HEK293 (cell line): ENCODE results near the gene PIK3R1.

Experiments used
- CTCF ChIA-PET: fragments of 350-600 bp; formaldehyde crosslinking; extraction: SDS; loops from one replicate; lab custom pipeline; 2021; ENCODE audit warnings: antibody characterized with exemption; lab: Yijun Ruan, JAX
- POLR2A ChIA-PET: fragments of 300-600 bp; formaldehyde crosslinking; extraction: SDS; loops from one replicate; lab custom pipeline; 2020; ENCODE audit warnings: antibody characterized with exemption, inconsistent platforms; lab: Yijun Ruan, JAX
- H3K27ac ChIP-seq: fragments of 200-500 bp; sonication (Bioruptor generic); 2 replicates; pipeline ENCODE4 v1.5.1; 2014; ENCODE audit warnings: low read depth, low read length, control low read depth, inconsistent platforms; ENCODE audit errors: extremely low read depth
- H3K36me3 ChIP-seq, 2 experiments: fragments of 200-500 bp in 1 of 2; sonication (Bioruptor generic) in 1 of 2; 1 replicate in 1 of 2; 2 replicates in 1 of 2; pipeline ENCODE4 v1.5.1; 2014 to 2017; ENCODE audit warnings: inconsistent platforms in 2 of 2, low read length in 2 of 2; ENCODE audit not compliant: control insufficient read depth in 2 of 2, insufficient read depth in 1 of 2
- H3K4me1 ChIP-seq: fragments of 200-500 bp; sonication (Bioruptor generic); 2 replicates; pipeline ENCODE4 v1.5.1; 2014; ENCODE audit warnings: mild to moderate bottlenecking, low read length, inconsistent platforms; ENCODE audit not compliant: control insufficient read depth, insufficient read depth
- H3K4me3 ChIP-seq: 2 replicates; pipeline ENCODE4 v1.5.1; 2011; ENCODE audit warnings: low read depth, mild to moderate bottlenecking, control low read depth, low read length, moderate library complexity
- H3K9me3 ChIP-seq: fragments of 200-500 bp; sonication (Bioruptor generic); 2 replicates; pipeline ENCODE4 v1.5.1; 2014; ENCODE audit warnings: low read depth, low read length, inconsistent platforms; ENCODE audit not compliant: control insufficient read depth, insufficient read depth
- AEBP2 ChIP-seq: fragments of 450-650 bp; formaldehyde crosslinking; IDR thresholded peaks from 2 replicates; pipeline ENCODE4 v1.5.1; 2016; ENCODE audit warnings: missing biosample characterization, missing genetic modification characterization, borderline replicate concordance
- GLI2 ChIP-seq: fragments of 450-650 bp; formaldehyde crosslinking; IDR thresholded peaks from 2 replicates; pipeline ENCODE4; 2017; ENCODE audit warnings: missing biosample characterization, missing genetic modification characterization, low read depth, borderline replicate concordance
- HOXC10 ChIP-seq: sonication (generic); formaldehyde crosslinking; IDR thresholded peaks from 2 replicates; pipeline ENCODE4 v1.8.1; 2023; ENCODE audit warnings: mild to moderate bottlenecking, missing genetic modification reagents
- IKZF3 ChIP-seq: fragments of 450-650 bp; IDR thresholded peaks from 2 replicates; pipeline ENCODE4 v1.5.0; 2018; ENCODE audit warnings: missing biosample characterization, mild to moderate bottlenecking, missing genetic modification characterization, moderate library complexity
- PRDM1 ChIP-seq: fragments of 450-650 bp; formaldehyde crosslinking; IDR thresholded peaks from 2 replicates; pipeline ENCODE4; 2016; ENCODE audit warnings: missing biosample characterization, missing genetic modification characterization
- PRDM6 ChIP-seq: fragments of 450-650 bp; formaldehyde crosslinking; IDR thresholded peaks from 2 replicates; pipeline ENCODE4 v1.5.1; 2017; ENCODE audit warnings: missing biosample characterization, missing genetic modification characterization
- SCRT1 ChIP-seq: fragments of 450-650 bp; formaldehyde crosslinking; IDR thresholded peaks from 2 replicates; pipeline ENCODE4 v1.5.1; 2016; ENCODE audit warnings: missing biosample characterization, missing genetic modification characterization, borderline replicate concordance
- ZBTB48 ChIP-seq: fragments of 450-650 bp; formaldehyde crosslinking; IDR thresholded peaks from 2 replicates; pipeline ENCODE4 v1.5.1; 2016; ENCODE audit warnings: missing biosample characterization, missing genetic modification characterization
- ZBTB49 ChIP-seq: fragments of 450-650 bp; formaldehyde crosslinking; IDR thresholded peaks from 2 replicates; pipeline ENCODE4 v1.5.1; 2016; ENCODE audit warnings: missing biosample characterization, missing genetic modification characterization, low read depth
- ZFP41 ChIP-seq: fragments of 450-650 bp; formaldehyde crosslinking; IDR thresholded peaks from 2 replicates; pipeline ENCODE4 v1.5.1; 2016; ENCODE audit warnings: missing biosample characterization, missing genetic modification characterization, borderline replicate concordance
- ZNF140 ChIP-seq: fragments of 450-650 bp; formaldehyde crosslinking; IDR thresholded peaks from 2 replicates; pipeline ENCODE4 v1.5.1; 2016; ENCODE audit warnings: missing biosample characterization, missing genetic modification characterization
- ZNF175 ChIP-seq: fragments of 450-650 bp; formaldehyde crosslinking; IDR thresholded peaks from 2 replicates; pipeline ENCODE4 v1.5.1; 2016; ENCODE audit warnings: missing biosample characterization, missing genetic modification characterization
- ZNF19 ChIP-seq: fragments of 450-650 bp; formaldehyde crosslinking; IDR thresholded peaks from 2 replicates; pipeline ENCODE4; 2016; ENCODE audit warnings: missing biosample characterization, missing genetic modification characterization, low read depth
- ZNF24 ChIP-seq: fragments of 450-650 bp; formaldehyde crosslinking; IDR thresholded peaks from 2 replicates; pipeline ENCODE4 v1.5.1; 2016; ENCODE audit warnings: missing biosample characterization, missing genetic modification characterization
- ZNF311 ChIP-seq: fragments of 450-650 bp; formaldehyde crosslinking; IDR thresholded peaks from 2 replicates; pipeline ENCODE4 v1.5.1; 2017; ENCODE audit warnings: missing biosample characterization, missing genetic modification characterization, borderline replicate concordance
- ZNF354C ChIP-seq: fragments of 450-650 bp; formaldehyde crosslinking; IDR thresholded peaks from 2 replicates; pipeline ENCODE4 v1.5.1; 2016; ENCODE audit warnings: missing biosample characterization, missing genetic modification characterization, low read depth, borderline replicate concordance
- ZNF530 ChIP-seq: fragments of 450-650 bp; formaldehyde crosslinking; IDR thresholded peaks from 2 replicates; pipeline ENCODE4 v1.5.1; 2016; ENCODE audit warnings: low read depth, missing biosample characterization, missing genetic modification characterization
- ZNF585B ChIP-seq: fragments of 450-650 bp; formaldehyde crosslinking; IDR thresholded peaks from 2 replicates; pipeline ENCODE4 v1.5.1; 2016; ENCODE audit warnings: missing biosample characterization, missing genetic modification characterization
- ZNF701 ChIP-seq: fragments of 450-650 bp; formaldehyde crosslinking; IDR thresholded peaks from 2 replicates; pipeline ENCODE4 v1.5.1; 2016; ENCODE audit warnings: missing biosample characterization, missing genetic modification characterization
- ZNF747 ChIP-seq: fragments of 450-650 bp; formaldehyde crosslinking; IDR thresholded peaks from 2 replicates; pipeline ENCODE4 v1.5.1; 2016; ENCODE audit warnings: missing biosample characterization, missing genetic modification characterization
- TF ChIP-seq, protein P1 (sequence below): fragments of 450-650 bp; formaldehyde crosslinking; IDR thresholded peaks from 2 replicates; pipeline ENCODE4 v1.5.1; 2016; ENCODE audit warnings: missing biosample characterization, missing genetic modification characterization
- TF ChIP-seq, protein P2 (sequence below): fragments of 450-650 bp; formaldehyde crosslinking; IDR thresholded peaks from 2 replicates; pipeline ENCODE4 v1.5.1; 2017; ENCODE audit warnings: missing biosample characterization, missing genetic modification characterization

Gene PIK3R1

GRCh38 chr5:68274847-68275651, 59.5 kb downstream of the PIK3R1 start (continued):
- TF ChIP-seq ZNF585B (no peak), ZNF311 (tag by site-specific recombination) (no peak), GLI2 (tag by site-specific recombination) (no peak), PRDM6 (no peak)

DNA sequence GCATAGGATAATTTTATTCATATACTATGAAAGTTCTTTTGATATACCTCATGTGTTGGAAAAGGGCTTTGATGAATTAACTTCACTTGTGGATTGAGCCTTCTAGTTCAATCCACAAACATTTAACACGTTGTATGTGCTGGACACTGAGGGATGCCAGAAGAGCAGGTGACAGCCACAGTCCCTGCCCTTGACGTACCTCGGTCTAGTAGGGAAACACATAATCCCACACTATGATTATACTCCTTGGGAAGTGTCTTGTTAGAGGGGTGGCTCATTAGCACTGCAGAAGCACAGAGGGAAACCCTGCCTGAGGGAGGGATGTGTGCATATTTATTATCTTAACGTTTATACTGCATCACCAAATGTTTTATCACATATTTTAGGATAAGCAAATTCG, 61.2 kb downstream of the PIK3R1 start:
- H3K4me1 ChIP-seq: no peaks in the 10 kb centered on the region
- TF ChIP-seq PRDM1 (tag by site-specific recombination) (no peak), ZNF140 (tag by site-specific recombination) (no peak), ZNF701 (tag by site-specific recombination) (no peak), ZBTB48 (tag by site-specific recombination) (no peak), ZNF530 (no peak), SCRT1 (tag by site-specific recombination) (no peak)
- TF ChIP-seq, protein P1, sequence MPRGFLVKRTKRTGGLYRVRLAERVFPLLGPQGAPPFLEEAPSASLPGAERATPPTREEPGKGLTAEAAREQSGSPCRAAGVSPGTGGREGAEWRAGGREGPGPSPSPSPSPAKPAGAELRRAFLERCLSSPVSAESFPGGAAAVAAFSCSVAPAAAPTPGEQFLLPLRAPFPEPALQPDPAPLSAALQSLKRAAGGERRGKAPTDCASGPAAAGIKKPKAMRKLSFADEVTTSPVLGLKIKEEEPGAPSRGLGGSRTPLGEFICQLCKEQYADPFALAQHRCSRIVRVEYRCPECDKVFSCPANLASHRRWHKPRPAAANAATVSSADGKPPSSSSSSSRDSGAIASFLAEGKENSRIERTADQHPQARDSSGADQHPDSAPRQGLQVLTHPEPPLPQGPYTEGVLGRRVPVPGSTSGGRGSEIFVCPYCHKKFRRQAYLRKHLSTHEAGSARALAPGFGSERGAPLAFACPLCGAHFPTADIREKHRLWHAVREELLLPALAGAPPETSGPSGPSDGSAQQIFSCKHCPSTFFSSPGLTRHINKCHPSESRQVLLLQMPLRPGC (tag by site-specific recombination): no peak
- peaks cover 9 to 62% of the 10 kb centered on the region in 2 experiments; a peak in 2 of 3 replicates for H3K36me3 ChIP-seq
- ChIA-PET CTCF (interaction anchor here (0.8 kb wide), 1 partner anchor 10 kb away, joined by 3 read pairs; no protein-coding TSS in a partner anchor), POLR2A (no interaction called here)
- no peak overlapping the region for H3K4me3 ChIP-seq
- H3K27ac ChIP-seq: no peak overlapping the region
- H3K9me3 ChIP-seq: no peaks in the 10 kb centered on the region

DNA sequence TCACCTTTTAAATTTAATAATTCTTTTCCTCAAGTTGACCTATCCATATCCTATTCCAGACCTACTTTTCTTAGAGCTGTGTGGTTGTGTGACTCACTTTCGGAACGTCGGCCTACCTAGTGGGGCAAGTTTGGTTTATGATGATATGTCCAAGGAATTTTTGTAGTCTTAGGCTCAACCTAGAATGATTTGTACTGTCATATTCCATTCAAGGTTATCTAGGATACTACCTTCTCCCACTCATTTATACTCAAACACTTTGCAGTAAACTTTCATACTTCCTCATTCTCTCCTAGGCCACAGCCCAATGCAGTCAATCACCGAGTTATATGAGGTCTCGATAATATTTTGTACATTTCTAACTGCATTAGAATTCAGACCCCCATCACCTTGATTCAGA, 61.9 kb downstream of the PIK3R1 start:
- peaks cover 9 to 69% of the 10 kb centered on the region in 2 experiments; a peak in 2 of 3 replicates for H3K36me3 ChIP-seq
- CTCF ChIA-PET: no interaction called here
- no peak overlapping the region for H3K27ac ChIP-seq

More for the DNA sequence above, 61.9 kb downstream of the PIK3R1 start:
- H3K9me3 ChIP-seq: no peaks in the 10 kb centered on the region
- no peak overlapping the region for H3K4me3 ChIP-seq
- no peaks in the 10 kb centered on the region for H3K4me1 ChIP-seq
- no peak for TF ChIP-seq ZFP41 (tag by site-specific recombination)
- TF ChIP-seq ZNF354C: no peak
- TF ChIP-seq ZNF24 (tag by site-specific recombination): no peak
- no peak for TF ChIP-seq AEBP2 (tag by site-specific recombination)
- TF ChIP-seq ZNF19 (tag by site-specific recombination): no peak
- no peak for TF ChIP-seq ZNF747 (tag by site-specific recombination)
- TF ChIP-seq ZNF175 (tag by site-specific recombination): no peak
- TF ChIP-seq ZNF530: no peak
- TF ChIP-seq, protein P2, sequence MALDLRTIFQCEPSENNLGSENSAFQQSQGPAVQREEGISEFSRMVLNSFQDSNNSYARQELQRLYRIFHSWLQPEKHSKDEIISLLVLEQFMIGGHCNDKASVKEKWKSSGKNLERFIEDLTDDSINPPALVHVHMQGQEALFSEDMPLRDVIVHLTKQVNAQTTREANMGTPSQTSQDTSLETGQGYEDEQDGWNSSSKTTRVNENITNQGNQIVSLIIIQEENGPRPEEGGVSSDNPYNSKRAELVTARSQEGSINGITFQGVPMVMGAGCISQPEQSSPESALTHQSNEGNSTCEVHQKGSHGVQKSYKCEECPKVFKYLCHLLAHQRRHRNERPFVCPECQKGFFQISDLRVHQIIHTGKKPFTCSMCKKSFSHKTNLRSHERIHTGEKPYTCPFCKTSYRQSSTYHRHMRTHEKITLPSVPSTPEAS (tag by site-specific recombination): no peak
- no peak for TF ChIP-seq IKZF3 (tag by site-specific recombination)
- no peak for TF ChIP-seq HOXC10
- no peak for TF ChIP-seq ZBTB49 (tag by site-specific recombination)
- TF ChIP-seq, all 188 proteins: peak for 0
- POLR2A ChIA-PET: no interaction called here
